Mononuclear cell (primary cell): ENCODE results near the gene SH3RF3. TPM values are rescaled to one million over a fixed set of nuclear protein-coding genes. Genes with fewer than 3 reads are reported as not detected.

Source experiments
- H3K27me3 ChIP-seq: 2 replicates; pipeline ENCODE4 v1.6.0; 2011; ENCODE audit warnings: low read length, control low read depth; ENCODE audit not compliant: insufficient read depth
- H3K4me1 ChIP-seq: 2 replicates; pipeline ENCODE4 v1.5.1; 2011; ENCODE audit warnings: mild to moderate bottlenecking, low read length, control low read depth; ENCODE audit not compliant: insufficient read depth
- H3K4me3 ChIP-seq: 2 replicates; pipeline ENCODE4 v1.5.1; 2011; ENCODE audit warnings: mild to moderate bottlenecking, low read length, moderate library complexity
- H3K9me3 ChIP-seq: 2 replicates; pipeline ENCODE4 v1.5.1; 2011; ENCODE audit warnings: low read depth, mild to moderate bottlenecking, control low read depth, low read length
- total RNA-seq: library from RNA; depleted of rRNA; stranded (reverse); fragments of >200 nt; gene quantifications from one replicate; pipeline ENCODE4 v1.2.3, GENCODE V29; 2012

Gene SH3RF3
- total RNA-seq, 1 donor = 2.2 TPM

- Histone ChIP-seq H3K9me3 (no peaks in the 10 kb centered on the region), H3K27me3 (no peaks in the 10 kb centered on the region), H3K4me3 (no peak overlapping the region), H3K4me1 (no peaks in the 10 kb centered on the region)
These were observed 296.4 kb downstream of the SH3RF3 start for GRCh38 chr2:109425411-109425810.

DNA sequence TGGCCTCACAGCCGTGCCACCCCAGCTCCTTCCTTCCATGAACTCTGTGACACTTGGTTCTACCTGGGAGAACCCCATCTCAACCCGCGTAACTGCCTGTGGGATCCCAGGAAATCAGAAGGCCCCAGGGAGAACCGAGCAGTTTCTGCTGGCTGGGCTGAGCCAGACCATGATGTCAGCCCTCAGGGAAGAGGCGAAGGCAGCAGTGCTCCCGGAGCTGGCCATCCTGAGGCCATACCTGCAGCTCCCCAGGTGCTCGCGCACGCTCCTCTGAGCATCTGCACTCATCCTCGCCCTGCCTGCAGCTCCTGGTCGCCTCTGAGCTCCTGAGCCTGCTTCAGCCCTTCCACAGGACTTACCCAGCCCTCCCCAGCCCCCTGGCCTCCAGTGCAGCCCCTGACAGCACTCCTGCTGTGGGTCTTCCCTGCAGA is 298.7 kb downstream of the SH3RF3 start:
- H3K4me1 ChIP-seq = no peaks in the 10 kb centered on the region
- no peak overlapping the region for H3K4me3 ChIP-seq
- H3K9me3 ChIP-seq = no peaks in the 10 kb centered on the region
- H3K27me3 ChIP-seq = no peaks in the 10 kb centered on the region

DNA sequence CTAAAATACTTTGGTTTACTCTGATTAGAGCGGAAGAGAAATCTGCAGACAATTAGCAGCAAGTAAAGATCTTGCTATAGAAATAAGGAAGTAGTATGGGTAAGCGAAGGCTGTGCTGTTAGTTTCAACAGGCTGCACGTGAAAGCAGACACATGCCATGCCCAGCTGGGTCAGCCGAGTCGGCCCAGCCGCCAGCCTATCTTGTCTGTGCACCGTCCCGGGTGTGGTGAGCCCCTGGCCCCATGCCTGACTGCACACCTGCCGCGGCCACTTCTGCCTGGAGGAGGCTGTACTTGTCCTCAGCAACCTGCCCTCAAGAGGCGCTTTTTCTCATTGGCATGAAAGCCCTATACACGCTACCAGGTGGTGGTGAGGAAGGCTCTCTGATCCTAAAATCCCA is 299.3 kb downstream of the SH3RF3 start:
- no peaks in the 10 kb centered on the region for H3K9me3 ChIP-seq
- H3K4me1 ChIP-seq = no peaks in the 10 kb centered on the region
- no peak overlapping the region for H3K4me3 ChIP-seq
- no peaks in the 10 kb centered on the region for H3K27me3 ChIP-seq

DNA sequence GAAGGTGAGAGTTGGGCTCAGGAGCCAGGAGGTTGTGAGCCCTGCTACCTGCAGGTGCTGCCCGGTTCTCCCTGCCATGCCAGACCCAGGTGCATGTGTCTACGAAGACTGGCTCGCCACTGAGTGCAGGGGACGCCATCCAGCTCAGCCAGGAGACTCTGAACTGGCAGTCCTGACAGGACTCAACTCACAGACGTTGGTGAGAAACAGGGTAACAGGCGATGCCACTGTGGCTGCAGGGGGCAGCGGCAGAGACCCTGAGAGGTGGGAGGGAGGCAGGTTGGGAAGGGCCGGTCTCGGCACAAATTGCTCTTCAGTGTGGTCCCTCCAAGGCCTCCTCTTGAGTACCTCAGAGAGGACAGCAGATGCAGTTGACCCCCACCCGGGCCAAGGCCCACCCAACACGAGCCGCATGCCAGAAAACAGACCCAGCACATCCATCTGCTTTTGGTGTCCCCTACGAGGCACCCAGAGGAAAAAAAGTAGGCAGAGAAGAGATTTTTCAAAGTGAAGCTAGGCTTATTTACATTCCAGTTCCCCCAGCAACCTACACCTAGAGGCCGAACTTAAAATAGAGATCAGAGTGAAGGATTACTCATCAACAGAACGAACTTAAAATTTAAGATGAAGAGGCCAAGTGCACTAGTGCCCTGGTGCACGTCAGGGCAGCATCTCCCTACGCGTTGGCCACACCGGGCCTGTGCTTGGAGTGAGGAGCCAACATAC is 300.0 kb downstream of the SH3RF3 start:
- H3K9me3 ChIP-seq = no peaks in the 10 kb centered on the region
- H3K4me1 ChIP-seq = no peaks in the 10 kb centered on the region
- no peaks in the 10 kb centered on the region for H3K27me3 ChIP-seq
- no peak overlapping the region for H3K4me3 ChIP-seq

- H3K9me3 ChIP-seq = no peaks in the 10 kb centered on the region
- H3K4me1 ChIP-seq = no peaks in the 10 kb centered on the region
- H3K27me3 ChIP-seq = no peaks in the 10 kb centered on the region
- no peak overlapping the region for H3K4me3 ChIP-seq
These were observed 300.7 kb downstream of the SH3RF3 start for GRCh38 chr2:109429567-109430328.

- H3K4me3 ChIP-seq = no peak overlapping the region
- H3K4me1 ChIP-seq = no peaks in the 10 kb centered on the region
- H3K27me3 ChIP-seq = no peaks in the 10 kb centered on the region
- H3K9me3 ChIP-seq = no peaks in the 10 kb centered on the region
These were observed 301.3 kb downstream of the SH3RF3 start for GRCh38 chr2:109430329-109430636.

- Histone ChIP-seq H3K4me3 (no peak overlapping the region), H3K27me3 (no peaks in the 10 kb centered on the region), H3K9me3 (no peaks in the 10 kb centered on the region), H3K4me1 (no peaks in the 10 kb centered on the region)
These were observed 303.4 kb downstream of the SH3RF3 start for GRCh38 chr2:109432421-109432820.

DNA sequence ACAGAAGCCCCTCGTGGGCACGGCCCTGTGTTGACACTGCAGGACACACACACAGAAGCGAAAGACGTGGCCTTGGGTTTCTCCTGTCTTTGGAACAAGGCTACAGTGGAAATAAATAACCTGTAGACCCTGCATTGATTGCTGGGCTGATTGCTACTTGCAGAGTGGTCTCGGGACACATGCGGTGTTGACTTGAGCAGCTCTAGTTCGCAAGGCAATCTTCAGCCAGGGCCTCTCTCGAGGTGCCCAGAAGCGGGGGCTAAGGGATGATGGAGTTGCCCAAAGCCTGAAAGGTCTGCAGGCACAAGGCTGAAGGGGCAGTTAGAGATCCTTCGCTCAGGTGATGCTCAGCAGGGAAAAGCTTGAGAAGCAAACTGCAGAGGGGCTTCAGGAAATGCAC is 304.5 kb downstream of the SH3RF3 start:
- Histone ChIP-seq H3K4me1 (no peaks in the 10 kb centered on the region), H3K4me3 (no peak overlapping the region), H3K27me3 (no peaks in the 10 kb centered on the region), H3K9me3 (no peaks in the 10 kb centered on the region)

DNA sequence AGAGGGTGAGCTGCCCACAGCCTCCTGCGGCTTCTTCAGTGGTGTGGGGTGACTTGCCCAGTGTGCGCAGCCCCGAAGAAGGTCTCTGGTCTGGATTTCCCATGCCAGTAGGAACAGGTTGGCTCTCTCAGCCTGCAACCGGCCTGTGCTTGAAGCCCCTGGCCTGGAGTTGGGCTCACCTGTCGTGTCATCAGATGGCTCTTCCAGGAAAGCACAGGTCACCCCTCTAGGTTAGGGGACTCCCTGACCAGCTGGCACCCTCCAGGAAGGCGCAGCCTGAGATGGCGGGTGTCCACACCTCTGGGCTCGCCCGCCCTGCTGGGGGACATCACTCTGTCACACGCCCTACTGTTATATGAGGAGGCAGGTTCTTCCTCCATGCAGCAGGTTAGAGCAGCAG is 304.9 kb downstream of the SH3RF3 start:
- Histone ChIP-seq H3K9me3 (no peaks in the 10 kb centered on the region), H3K4me3 (no peak overlapping the region), H3K27me3 (no peaks in the 10 kb centered on the region), H3K4me1 (no peaks in the 10 kb centered on the region)

- Histone ChIP-seq H3K4me1 (no peaks in the 10 kb centered on the region), H3K4me3 (no peak overlapping the region), H3K9me3 (no peaks in the 10 kb centered on the region), H3K27me3 (no peaks in the 10 kb centered on the region)
These were observed 305.3 kb downstream of the SH3RF3 start for GRCh38 chr2:109434351-109434750.

DNA sequence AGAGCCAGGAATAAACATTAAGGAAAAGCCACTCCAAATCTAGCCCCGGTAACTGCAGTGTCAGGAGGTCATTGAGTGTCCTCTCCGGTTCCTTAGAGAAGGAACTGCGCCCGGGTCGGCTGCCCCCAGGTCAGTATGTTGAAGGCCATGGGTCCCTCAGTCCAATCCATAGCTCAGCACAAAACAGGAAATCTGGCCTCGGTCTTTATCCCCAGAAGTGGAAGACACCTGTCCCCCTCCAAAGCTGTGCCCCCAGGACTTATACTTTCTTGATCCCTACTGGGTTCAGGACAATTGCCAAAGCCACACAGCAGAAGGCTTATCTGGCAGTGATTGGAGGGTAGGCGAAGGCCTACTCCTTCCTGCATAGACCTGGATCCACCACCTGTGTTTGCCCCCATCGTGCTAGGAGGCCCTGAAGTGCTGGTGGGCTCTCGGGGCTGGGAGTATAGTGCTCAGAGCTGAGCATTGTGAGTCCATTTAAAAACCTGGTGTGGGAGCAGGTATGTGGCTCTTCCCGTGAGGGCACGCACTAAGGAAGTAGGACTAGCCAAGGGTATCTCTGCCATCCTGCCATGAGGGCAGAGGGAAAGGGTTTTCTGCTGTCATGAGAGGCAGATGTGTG is 306.2 kb downstream of the SH3RF3 start:
- Histone ChIP-seq H3K27me3 (no peaks in the 10 kb centered on the region), H3K4me1 (no peaks in the 10 kb centered on the region), H3K4me3 (no peak overlapping the region), H3K9me3 (no peaks in the 10 kb centered on the region)

DNA sequence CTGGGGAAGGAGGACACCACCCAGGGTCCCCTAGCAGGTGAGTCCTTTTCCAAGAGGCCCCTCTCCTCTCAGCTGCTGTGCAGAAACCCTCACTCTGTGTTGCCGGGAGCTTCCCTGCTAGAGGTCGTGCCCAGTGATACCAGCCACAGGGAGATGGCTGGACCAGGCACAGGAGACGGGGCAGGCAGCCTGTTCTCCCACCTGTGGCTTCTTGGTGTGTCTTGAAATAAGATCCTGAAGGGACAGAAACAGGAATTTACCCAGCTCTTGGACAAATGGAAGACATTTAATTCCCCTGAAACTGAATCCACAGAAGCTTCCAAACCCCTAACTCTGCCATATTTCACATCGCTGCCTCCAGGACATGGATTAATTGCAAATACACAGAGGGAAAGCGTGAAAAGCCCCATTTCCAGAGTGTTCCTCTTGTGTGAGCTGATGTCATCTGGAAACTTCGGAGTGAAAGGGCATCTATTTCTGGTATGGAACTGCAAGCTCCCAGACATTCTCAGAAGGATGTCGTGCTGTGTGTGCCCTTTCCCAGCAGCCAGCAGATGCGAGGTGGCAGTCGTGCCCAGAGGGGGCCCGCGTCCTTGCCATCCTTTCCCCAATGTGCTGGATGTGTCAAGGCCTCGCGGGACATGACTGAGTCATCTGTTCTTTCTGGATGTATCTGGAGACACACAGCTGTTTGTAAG is 307.0 kb downstream of the SH3RF3 start:
- Histone ChIP-seq H3K27me3 (no peaks in the 10 kb centered on the region), H3K4me3 (no peak overlapping the region), H3K9me3 (peaks cover under 1% of the 10 kb centered on the region), H3K4me1 (no peaks in the 10 kb centered on the region)

DNA sequence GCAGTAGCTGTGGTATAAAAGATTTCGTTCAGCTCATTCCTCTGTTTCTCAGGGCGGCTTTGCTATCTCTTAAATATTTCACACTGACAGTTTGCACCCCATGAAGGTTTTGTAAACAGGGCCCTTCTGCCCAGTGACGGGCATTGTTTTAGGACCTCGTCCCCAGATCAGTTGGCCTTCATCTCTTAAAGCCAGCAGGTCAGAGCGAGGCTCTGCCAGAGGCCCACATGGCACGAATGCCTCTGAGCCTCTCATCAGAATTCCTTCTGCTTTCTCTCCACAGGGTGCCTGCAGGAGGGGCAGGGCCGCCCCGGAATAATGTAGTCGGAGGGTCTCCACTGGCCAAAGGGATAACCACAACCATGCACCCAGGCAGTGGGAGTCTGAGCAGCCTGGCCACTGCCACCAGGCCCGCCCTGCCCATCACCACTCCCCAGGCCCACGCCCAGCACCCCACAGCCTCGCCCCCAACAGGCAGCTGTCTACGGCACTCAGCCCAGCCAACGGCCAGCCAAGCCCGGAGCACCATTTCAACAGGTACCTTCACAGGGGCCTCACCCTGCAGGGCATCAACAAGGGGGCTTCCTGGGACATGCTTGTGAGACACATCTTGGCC is 307.7 kb downstream of the SH3RF3 start:
- Histone ChIP-seq H3K4me3 (no peak overlapping the region), H3K9me3 (peaks cover 6% of the 10 kb centered on the region), H3K27me3 (no peaks in the 10 kb centered on the region), H3K4me1 (no peaks in the 10 kb centered on the region)

DNA sequence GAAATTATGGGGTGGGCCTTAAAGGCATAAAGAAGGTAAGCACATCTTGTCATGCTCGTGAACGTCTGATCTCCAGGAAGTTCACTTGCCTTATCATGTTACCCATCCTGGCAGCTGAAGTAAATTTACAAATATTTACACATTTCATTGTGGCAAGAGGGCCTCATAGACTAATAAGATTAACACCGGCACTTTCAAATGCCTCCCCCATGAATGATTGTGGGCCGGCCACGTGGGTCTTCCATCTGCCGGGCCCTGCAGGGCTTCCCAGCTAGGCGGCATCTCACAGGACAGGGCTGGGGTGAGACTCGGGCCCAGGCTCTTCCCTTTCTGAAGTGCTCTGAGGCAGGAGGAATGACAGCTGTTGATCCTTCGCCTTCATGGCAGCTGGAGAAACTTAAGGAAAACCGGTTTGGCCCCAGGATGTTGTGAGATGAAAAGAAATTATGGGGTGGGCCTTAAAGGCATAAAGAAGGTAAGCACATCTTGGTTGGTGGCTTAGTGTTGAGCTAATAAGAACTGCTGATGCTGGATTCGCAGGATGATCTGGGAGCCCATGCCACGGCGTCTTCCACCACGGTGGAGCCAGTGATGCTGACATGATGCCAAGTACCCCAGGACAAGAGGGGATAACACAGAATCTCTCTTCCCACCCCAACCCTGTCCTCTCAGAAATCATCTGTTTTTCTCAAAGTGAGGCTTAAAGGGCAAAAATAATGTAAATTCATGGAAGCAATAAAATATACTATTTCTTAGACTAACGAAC is 308.5 kb downstream of the SH3RF3 start:
- no peaks in the 10 kb centered on the region for H3K4me1 ChIP-seq
- H3K9me3 ChIP-seq = peaks cover 9% of the 10 kb centered on the region
- H3K27me3 ChIP-seq = no peaks in the 10 kb centered on the region
- no peak overlapping the region for H3K4me3 ChIP-seq
